ENCODE measurements around the gene PRMT3.

The PRMT3 gene

DNA sequence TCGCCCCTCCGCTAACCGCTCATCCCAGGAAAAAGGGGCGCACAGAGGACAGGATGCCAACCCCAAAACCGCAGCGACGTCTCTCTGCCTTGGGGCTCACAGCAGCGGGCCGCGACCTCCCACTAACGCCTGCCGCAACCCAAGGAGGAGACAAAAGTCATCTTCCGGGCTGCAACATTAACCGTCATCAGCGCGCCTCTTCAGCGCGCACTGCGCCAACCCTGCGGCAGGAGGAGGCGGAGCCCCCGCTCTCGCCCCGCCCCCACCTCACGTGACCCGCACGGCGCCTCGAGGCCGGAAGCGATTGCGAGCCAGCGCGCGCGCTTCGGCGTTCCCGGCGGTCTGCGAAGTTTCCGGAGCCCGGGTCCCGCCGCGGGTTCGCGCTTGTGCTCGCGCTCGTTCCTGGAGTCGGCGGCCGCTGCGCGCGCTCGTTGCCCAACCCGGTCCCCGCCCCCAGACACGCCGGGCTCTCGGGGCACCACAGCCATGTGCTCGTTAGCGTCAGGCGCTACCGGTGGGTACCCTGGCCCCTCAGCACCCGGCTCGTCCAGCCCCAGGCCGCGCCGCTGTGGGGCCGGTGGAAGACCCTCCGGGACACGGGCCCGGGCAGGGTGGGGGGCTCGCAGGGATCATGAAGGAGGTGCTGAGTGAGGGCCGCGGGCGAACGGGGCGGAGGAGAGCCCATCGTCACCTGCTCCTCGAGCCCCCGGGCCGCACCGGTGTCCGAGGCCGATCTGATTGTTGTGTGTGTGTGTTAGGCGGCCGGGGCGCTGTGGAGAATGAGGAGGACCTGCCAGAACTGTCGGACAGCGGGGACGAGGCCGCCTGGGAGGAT, at the start of gene PRMT3 (continued):
- TF ChIP-seq ZNF518A (tag by site-specific recombination; conservative IDR thresholded peaks at IDR 0.05; ENCODE audit: low read depth) (peak; percentile 39; the same call in 1 of the 2 replicates), ZNF837 (tag by site-specific recombination; IDR thresholded peaks at IDR 0.05) (no peak), ZNF366 (tag by site-specific recombination; conservative IDR thresholded peaks at IDR 0.05) (no peak; the same call in 1 of the 2 replicates), ZNF792 (tag by site-specific recombination; IDR thresholded peaks at IDR 0.05) (0 out of 2 replicates have a peak, but pooled peaks have one; percentile 54), ZNF37A (tag by site-specific recombination; IDR thresholded peaks at IDR 0.05) (no peak), ZNF544 (tag by site-specific recombination; IDR thresholded peaks at IDR 0.05) (no peak), BCL11A (tag by site-specific recombination; IDR thresholded peaks at IDR 0.05; ENCODE audit: low read depth) (no peak), ZNF645 (tag by site-specific recombination; IDR thresholded peaks at IDR 0.05) (no peak), ZFP3 (tag by site-specific recombination; IDR thresholded peaks at IDR 0.05; ENCODE audit: low read depth) (no peak), ZNF776 (tag by site-specific recombination; IDR thresholded peaks at IDR 0.05; ENCODE audit: borderline replicate concordance) (no peak), ZNF148 (tag by site-specific recombination; IDR thresholded peaks at IDR 0.05; ENCODE audit: borderline replicate concordance) (no peak), KLF9 (tag by site-specific recombination; IDR thresholded peaks at IDR 0.05; ENCODE audit: low read depth) (peak; percentile 76), ZNF335 (tag by site-specific recombination; conservative IDR thresholded peaks at IDR 0.05) (peak; percentile 87), ZNF600 (tag by site-specific recombination; IDR thresholded peaks at IDR 0.05) (no peak), MZF1 (tag by site-specific recombination; IDR thresholded peaks at IDR 0.05; ENCODE audit: borderline replicate concordance) (no peak), ZSCAN16 (tag by site-specific recombination; IDR thresholded peaks at IDR 0.05) (no peak), TCF7L2 (IDR thresholded peaks at IDR 0.05; ENCODE audit: borderline replicate concordance, low read depth, low read length) (no peak), FEZF1 (tag by site-specific recombination; IDR thresholded peaks at IDR 0.05) (0 out of 2 replicates have a peak, but pooled peaks have one; percentile 9)
- TF ChIP-seq, protein P1, sequence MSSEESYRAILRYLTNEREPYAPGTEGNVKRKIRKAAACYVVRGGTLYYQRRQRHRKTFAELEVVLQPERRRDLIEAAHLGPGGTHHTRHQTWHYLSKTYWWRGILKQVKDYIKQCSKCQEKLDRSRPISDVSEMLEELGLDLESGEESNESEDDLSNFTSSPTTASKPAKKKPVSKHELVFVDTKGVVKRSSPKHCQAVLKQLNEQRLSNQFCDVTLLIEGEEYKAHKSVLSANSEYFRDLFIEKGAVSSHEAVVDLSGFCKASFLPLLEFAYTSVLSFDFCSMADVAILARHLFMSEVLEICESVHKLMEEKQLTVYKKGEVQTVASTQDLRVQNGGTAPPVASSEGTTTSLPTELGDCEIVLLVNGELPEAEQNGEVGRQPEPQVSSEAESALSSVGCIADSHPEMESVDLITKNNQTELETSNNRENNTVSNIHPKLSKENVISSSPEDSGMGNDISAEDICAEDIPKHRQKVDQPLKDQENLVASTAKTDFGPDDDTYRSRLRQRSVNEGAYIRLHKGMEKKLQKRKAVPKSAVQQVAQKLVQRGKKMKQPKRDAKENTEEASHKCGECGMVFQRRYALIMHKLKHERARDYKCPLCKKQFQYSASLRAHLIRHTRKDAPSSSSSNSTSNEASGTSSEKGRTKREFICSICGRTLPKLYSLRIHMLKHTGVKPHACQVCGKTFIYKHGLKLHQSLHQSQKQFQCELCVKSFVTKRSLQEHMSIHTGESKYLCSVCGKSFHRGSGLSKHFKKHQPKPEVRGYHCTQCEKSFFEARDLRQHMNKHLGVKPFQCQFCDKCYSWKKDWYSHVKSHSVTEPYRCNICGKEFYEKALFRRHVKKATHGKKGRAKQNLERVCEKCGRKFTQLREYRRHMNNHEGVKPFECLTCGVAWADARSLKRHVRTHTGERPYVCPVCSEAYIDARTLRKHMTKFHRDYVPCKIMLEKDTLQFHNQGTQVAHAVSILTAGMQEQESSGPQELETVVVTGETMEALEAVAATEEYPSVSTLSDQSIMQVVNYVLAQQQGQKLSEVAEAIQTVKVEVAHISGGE (tag by site-specific recombination; conservative IDR thresholded peaks at IDR 0.05; ENCODE audit: low read depth), result no peak; the same call in none of the 2 replicates
- TF ChIP-seq, protein P2, sequence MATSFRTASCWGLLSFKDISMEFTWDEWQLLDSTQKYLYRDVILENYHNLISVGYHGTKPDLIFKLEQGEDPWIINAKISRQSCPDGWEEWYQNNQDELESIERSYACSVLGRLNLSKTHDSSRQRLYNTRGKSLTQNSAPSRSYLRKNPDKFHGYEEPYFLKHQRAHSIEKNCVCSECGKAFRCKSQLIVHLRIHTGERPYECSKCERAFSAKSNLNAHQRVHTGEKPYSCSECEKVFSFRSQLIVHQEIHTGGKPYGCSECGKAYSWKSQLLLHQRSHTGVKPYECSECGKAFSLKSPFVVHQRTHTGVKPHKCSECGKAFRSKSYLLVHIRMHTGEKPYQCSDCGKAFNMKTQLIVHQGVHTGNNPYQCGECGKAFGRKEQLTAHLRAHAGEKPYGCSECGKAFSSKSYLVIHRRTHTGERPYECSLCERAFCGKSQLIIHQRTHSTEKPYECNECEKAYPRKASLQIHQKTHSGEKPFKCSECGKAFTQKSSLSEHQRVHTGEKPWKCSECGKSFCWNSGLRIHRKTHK (tag by site-specific recombination; IDR thresholded peaks at IDR 0.05), result no peak
- TF ChIP-seq, protein P3, sequence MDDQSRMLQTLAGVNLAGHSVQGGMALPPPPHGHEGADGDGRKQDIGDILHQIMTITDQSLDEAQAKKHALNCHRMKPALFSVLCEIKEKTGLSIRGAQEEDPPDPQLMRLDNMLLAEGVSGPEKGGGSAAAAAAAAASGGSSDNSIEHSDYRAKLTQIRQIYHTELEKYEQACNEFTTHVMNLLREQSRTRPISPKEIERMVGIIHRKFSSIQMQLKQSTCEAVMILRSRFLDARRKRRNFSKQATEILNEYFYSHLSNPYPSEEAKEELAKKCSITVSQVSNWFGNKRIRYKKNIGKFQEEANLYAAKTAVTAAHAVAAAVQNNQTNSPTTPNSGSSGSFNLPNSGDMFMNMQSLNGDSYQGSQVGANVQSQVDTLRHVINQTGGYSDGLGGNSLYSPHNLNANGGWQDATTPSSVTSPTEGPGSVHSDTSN (CRISPR knock-in tag; IDR thresholded peaks at IDR 0.05), result no peak; the same call in 1 of the 2 replicates
- TF ChIP-seq, protein P4, sequence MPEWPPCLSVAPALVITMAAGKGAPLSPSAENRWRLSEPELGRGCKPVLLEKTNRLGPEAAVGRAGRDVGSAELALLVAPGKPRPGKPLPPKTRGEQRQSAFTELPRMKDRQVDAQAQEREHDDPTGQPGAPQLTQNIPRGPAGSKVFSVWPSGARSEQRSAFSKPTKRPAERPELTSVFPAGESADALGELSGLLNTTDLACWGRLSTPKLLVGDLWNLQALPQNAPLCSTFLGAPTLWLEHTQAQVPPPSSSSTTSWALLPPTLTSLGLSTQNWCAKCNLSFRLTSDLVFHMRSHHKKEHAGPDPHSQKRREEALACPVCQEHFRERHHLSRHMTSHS (tag by site-specific recombination; IDR thresholded peaks at IDR 0.05), result no peak
